Stimulated activated CD4-positive, alpha-beta T cell treated with anti-CD3 and anti-CD28 coated beads, Interleukin-15, amount 100 ng/mL, for 24 hours (primary cell): Measurements from ENCODE around the gene ATP4A.

ENCODE experiments used
- DNase-seq: peaks from one replicate; pipeline ENCODE4 v3.0.0-alpha.2; 2020

ATP4A gene

DNA sequence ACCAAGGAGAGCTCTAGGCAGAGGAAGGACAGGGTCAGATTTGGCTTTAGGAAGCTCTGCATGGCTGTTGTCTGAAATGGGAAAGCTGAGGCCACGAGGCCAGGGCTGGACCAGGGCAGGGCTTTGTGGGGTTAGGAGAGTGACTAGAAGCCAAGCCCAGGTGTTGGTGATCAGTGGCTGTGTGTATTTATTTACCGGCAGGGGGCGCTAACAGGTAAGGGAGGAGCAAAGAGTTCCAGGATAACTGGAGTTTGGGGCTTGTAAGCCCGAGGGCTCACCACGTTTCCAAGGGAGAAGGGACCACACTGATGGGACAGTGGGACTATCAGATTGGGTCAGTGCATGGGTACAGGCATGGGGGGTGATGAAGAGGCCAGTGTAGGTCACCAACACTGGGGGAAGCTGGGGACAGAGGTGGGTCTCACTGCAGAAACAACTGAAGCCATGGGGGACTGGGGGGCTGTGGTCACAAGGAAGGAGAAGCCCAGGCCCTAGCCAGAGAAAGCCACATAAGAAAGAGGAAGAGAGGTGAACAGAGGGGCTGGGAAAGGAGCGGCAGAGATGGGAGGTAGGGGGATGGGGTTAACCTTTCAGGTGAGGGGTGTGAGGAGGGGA is 14.2 kb downstream of the ATP4A start:
- DNase-seq: peak; percentile 62

- no peak for DNase-seq
These were observed 16.9 kb downstream of the ATP4A start for GRCh38 chr19:35546532-35546931.

GRCh38 chr19:35545855-35546381 is 17.5 kb downstream of the ATP4A start:
- peak; percentile 89 for DNase-seq

- DNase-seq: peak; percentile 93
These were observed 18.2 kb downstream of the ATP4A start, which contains the start of gene TMEM147 for GRCh38 chr19:35545001-35545854. TSS of gene TMEM147 (plus strand) at chr19:35545626. CDS start at chr19:35545740, 114 bp downstream.

DNA sequence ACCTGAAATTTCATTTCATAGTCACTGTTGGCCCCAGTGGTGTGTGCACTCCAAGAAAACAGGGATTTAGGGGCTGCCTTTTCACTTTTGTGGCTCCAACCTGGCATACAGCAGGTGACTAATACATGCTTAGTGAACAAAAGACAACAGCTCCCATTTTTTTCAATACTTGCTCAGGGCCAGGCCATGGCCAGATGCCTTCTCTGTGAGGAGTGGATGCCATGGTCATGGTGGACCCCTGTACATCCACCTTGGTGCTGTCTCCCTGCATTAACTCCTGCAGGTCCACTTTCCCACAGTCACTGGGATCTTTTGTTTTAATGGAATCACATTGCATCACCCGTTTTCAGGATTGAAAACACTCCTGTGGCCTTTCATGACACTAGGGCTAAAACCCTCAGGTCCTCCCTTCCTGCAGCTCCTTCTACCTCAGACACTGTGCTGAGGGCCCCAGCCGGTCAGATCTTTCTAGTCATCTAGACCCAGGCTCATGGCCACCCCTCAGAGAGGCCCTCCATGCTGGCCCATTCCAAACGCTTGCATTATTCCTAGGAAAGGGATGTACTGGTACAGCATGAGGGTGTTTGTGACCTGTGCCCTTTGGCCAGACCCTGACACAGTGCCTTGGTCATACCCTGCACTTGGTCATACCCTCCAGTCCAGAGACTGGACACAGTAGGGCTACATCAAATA is 19.2 kb downstream of the ATP4A start:
- no peak for DNase-seq

GRCh38 chr19:35543280-35544109 is 20.0 kb downstream of the ATP4A start:
- DNase-seq: no peak

GRCh38 chr19:35542209-35542608 is 21.2 kb downstream of the ATP4A start:
- no peak for DNase-seq

DNA sequence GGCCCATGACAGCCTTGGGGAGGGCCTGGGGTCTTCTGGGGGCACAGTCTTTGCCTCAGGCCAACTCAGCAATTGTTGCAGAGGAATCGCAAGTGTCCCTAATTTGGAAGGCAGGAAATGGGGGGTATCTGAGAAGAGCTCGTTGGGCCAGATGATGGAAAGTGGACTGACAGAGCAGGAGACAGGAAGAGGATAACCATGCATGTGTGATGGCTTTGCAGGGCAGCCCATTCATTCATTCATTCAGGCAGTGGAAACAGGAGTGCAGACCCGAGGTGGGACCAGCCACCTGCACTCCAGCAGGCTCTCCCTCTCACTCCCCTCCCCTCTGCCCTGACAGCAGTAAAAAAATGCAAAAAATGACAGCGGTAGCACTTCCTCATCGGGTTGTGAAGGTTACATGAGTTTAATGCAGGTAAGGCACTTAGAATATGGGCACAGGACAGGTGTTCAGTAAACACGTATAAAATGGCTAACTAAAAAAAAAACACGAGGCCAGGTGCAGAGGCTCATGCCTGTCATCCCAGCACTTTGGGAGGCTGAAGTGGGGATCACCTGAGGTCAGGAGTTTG is 23.0 kb downstream of the ATP4A start:
- no peak for DNase-seq

GRCh38 chr19:35539850-35540249 is 23.6 kb downstream of the ATP4A start:
- DNase-seq: no peak

- no peak for DNase-seq
These were observed 24.1 kb downstream of the ATP4A start for GRCh38 chr19:35539314-35539713.

DNA sequence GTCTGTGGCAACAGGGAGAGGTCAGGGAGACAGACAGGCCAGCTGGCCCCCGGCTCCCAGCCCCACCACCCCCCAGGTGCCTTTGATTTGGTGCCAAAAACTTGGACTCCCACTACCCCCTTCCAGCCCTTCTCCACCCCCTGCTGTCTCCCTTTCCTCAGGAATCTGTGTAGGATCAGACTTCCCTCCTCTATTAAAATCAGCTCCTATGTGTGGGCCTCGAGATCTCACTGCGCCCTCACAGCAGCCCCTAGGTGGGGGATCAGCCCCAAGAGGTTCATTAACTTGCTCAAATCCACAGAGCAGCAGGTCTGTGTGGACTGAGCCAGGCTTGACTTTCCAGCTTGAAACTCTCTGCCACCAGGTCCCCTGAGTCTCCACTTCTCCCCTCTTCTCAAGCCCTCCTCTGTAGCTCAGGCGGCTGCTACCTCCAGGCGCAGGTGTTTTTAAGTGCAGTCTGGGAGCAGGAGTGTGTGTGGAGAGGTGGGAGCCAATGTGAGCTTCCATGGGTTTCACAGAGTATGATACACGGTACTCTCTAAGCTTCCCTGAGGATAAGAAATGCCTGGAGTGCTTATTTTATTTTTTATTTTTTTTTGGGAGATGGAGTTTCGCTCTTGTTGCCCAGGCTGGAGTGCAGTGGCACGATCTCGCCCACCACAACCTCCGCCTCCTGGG is 28.5 kb downstream of the ATP4A start:
- no peak for DNase-seq

GRCh38 chr19:35533822-35534392 is 29.6 kb downstream of the ATP4A start:
- peak; percentile 51 for DNase-seq

- no peak for DNase-seq
These were observed 30.1 kb downstream of the ATP4A start, which contains the start of gene GAPDHS for GRCh38 chr19:35533201-35533821. TSS of gene GAPDHS (plus strand) at chr19:35533456. CDS start at chr19:35533528, 72 bp downstream.

DNA sequence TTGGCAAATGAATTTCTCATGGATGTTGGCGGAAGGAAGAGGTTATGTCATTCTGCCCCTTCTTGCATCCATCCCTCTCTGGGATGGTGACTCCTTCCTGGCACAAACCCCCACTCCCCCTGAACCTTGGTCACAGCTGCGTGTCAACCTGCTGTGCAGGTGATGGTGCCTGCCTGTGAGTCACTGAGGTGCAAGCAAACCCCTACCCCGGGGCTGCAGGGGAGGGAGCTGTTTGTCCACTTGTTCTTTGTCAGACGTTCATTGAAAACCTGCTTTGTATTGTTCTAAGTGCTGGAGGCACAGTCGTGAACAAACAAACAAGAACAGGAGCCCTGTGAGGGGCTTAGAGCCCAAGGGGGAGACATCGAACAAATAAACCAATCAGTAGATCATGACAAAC is 32.2 kb downstream of the ATP4A start:
- no peak for DNase-seq

DNA sequence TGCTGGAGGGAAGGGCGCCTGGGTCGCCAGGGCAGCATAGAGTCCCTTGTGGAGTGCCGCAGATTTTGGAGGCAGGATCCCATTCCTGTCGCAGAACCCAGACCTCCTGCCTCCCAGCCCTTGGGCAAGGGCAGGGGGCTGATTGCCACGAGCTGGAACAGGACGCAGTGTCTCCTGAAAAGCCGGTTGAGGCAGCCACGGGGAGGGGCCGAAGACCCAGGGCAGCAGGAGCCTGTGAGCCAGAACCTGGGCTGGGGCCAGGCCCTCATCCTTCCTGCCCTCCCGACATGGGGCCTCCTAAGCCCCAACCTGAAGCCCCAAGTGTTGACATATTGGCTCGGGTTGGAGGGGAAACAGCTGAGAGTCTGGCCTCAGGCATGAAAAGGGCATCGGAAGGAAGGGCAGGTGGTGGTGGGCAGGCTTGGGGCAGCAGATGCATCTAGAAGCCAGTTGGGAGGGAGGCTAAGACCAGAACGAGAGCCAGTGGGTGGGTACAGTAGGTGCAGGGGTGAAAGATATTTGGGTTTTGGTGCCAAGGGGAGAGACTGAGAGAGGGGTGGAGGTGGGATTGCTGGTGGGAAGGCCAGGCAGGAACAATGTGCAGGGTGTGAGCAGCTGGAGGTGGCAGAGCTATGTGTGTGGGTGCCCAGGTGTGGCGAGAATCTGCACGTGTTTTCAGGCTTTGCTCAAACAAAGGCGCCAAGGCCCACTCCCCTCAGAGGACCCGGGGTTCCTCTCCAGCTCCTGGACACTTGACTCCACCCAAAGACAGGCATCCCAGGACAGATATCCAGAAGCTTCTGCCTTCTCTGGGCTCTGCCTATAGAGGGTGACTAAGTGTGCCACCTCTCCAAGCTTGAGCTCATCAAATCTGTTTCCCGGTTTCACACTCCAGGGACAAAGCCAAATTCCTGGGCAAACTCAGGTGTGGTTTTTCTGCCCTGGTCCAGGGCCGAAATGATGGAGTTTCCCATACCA is 33.9 kb downstream of the ATP4A start:
- DNase-seq: no peak

- DNase-seq: no peak
These were observed 35.0 kb downstream of the ATP4A start, which contains the start of gene SBSN for GRCh38 chr19:35528218-35529038. TSS of gene SBSN (minus strand) at chr19:35528311. CDS start at chr19:35528281, 30 bp downstream.

- no peak for DNase-seq
These were observed 37.6 kb downstream of the ATP4A start for GRCh38 chr19:35525873-35526272.

DNA sequence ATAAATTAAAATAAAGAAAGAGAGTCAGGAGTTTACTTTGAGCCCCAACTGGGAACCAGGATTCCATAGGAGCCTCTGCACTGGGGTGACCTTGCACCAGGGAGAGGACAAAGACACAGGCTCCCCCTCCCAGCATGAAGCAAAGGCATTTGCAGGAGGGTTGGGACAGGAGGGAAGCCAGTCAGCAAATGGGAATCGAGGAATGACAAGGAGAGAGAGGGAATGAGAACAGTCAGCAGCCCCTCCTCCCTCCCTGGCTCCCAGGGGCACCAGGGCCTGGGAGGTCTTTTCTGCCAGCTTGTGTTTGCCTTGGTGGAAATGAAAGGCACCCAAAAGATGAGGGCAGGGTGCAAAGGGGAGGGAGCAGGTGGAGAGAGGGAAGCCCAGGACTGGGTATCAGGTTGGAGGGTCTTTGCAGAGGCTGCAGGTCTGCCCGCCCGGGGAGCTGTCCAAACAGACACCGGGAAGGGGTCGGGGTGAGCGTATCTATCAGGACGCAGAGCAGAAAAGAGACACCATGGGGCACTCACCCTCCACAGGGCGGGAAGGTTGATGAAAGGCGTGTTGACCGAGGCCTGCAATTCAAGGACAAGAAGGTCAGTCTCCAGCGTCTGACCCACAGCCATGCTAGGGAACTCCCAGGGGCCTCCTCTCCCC is 39.1 kb downstream of the ATP4A start:
- no peak for DNase-seq
